Neural cell (in vitro differentiated cells): Measurements from ENCODE around the gene PJA1.

Experiments used
- EP300 ChIP-seq: fragments of 450-650 bp; conservative IDR thresholded peaks from 2 replicates; pipeline ENCODE4 v1.6.1; 2014; ENCODE audit warnings: antibody characterized with exemption, mild to moderate bottlenecking, moderate library complexity; ENCODE audit not compliant: poor library complexity, severe bottlenecking
- EZH2 ChIP-seq: fragments of 200-600, 300-800 bp; shearing (Covaris generic), sonication (generic); IDR thresholded peaks from 2 replicates; pipeline ENCODE4 v1.6.1; 2014; ENCODE audit warnings: antibody characterized with exemption, low read length, borderline replicate concordance, mild to moderate bottlenecking; ENCODE audit not compliant: insufficient read depth, poor library complexity, severe bottlenecking
- MXI1 ChIP-seq: fragments of 450-650 bp; conservative IDR thresholded peaks from 2 replicates; pipeline ENCODE4 v1.6.1; 2014; ENCODE audit warnings: antibody characterized with exemption, mild to moderate bottlenecking; ENCODE audit not compliant: poor library complexity, severe bottlenecking
- POLR2AphosphoS5 ChIP-seq: IDR thresholded peaks from 2 replicates; pipeline ENCODE4 v1.6.1; 2012
- RAD21 ChIP-seq: fragments of 450-650 bp; conservative IDR thresholded peaks from 2 replicates; pipeline ENCODE4 v1.6.1; 2014; ENCODE audit warnings: antibody characterized with exemption, mild to moderate bottlenecking, moderate library complexity
- TAF1 ChIP-seq: IDR thresholded peaks from 2 replicates; pipeline ENCODE4 v1.6.1; 2012; ENCODE audit warnings: low read depth
- TF ChIP-seq, protein P1 (sequence below): fragments of 450-650 bp; IDR thresholded peaks from 2 replicates; pipeline ENCODE4 v1.5.1; 2014; ENCODE audit warnings: antibody characterized with exemption, mild to moderate bottlenecking, moderate library complexity; ENCODE audit not compliant: poor library complexity, severe bottlenecking
- TF ChIP-seq, protein P2 (sequence below): IDR thresholded peaks from 2 replicates; pipeline ENCODE4 v1.6.1; 2012; ENCODE audit warnings: borderline replicate concordance

DNA sequence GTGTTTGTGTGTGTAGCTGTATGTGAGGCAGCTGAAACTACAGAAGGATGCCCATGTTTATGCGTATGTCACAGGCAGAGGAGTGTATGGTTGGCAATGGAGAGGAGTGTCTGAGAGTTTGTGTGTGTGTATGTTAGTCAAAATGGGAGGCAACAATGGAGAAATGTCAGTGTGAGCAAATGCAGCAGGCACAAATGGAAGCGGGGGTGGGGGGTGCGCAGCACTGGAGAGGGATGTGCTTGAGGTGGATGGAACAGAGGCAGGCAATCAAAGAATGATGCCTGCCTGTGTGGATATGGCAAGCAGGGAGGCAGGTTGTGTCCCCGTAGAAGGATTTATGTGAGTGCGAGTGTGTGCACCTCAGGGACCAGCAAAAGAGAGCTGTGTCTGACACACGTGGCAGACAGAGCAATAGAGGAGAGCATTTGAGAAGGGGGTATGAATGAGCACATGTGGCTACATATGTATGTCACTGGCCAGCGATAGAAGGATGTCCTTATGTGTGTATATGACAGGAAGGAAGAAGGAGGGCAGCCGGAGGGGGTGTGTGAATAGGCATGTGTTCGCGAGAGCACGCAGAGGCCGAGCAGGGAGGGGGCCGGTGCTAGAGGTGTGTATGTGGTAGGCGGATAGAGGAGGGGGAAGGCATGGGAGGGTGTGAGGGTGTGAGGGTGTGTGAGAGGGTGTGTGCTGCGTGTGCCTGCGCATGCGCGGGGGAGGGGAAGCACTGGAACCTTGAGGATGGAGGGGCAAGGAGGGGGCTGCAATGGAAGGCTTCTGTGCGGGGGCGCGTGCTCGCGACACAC lies 1.1 kb downstream of the PJA1 start:
- TF ChIP-seq RAD21 (no peak), POLR2AphosphoS5 (peak; percentile 5), EZH2 (no peak), TAF1 (no peak), EP300 (no peak), MXI1 (peak; percentile 63)
- TF ChIP-seq, protein P1, sequence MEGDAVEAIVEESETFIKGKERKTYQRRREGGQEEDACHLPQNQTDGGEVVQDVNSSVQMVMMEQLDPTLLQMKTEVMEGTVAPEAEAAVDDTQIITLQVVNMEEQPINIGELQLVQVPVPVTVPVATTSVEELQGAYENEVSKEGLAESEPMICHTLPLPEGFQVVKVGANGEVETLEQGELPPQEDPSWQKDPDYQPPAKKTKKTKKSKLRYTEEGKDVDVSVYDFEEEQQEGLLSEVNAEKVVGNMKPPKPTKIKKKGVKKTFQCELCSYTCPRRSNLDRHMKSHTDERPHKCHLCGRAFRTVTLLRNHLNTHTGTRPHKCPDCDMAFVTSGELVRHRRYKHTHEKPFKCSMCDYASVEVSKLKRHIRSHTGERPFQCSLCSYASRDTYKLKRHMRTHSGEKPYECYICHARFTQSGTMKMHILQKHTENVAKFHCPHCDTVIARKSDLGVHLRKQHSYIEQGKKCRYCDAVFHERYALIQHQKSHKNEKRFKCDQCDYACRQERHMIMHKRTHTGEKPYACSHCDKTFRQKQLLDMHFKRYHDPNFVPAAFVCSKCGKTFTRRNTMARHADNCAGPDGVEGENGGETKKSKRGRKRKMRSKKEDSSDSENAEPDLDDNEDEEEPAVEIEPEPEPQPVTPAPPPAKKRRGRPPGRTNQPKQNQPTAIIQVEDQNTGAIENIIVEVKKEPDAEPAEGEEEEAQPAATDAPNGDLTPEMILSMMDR, result no peak
- TF ChIP-seq, protein P2, sequence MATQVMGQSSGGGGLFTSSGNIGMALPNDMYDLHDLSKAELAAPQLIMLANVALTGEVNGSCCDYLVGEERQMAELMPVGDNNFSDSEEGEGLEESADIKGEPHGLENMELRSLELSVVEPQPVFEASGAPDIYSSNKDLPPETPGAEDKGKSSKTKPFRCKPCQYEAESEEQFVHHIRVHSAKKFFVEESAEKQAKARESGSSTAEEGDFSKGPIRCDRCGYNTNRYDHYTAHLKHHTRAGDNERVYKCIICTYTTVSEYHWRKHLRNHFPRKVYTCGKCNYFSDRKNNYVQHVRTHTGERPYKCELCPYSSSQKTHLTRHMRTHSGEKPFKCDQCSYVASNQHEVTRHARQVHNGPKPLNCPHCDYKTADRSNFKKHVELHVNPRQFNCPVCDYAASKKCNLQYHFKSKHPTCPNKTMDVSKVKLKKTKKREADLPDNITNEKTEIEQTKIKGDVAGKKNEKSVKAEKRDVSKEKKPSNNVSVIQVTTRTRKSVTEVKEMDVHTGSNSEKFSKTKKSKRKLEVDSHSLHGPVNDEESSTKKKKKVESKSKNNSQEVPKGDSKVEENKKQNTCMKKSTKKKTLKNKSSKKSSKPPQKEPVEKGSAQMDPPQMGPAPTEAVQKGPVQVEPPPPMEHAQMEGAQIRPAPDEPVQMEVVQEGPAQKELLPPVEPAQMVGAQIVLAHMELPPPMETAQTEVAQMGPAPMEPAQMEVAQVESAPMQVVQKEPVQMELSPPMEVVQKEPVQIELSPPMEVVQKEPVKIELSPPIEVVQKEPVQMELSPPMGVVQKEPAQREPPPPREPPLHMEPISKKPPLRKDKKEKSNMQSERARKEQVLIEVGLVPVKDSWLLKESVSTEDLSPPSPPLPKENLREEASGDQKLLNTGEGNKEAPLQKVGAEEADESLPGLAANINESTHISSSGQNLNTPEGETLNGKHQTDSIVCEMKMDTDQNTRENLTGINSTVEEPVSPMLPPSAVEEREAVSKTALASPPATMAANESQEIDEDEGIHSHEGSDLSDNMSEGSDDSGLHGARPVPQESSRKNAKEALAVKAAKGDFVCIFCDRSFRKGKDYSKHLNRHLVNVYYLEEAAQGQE, result no peak
